PFSK-1 (cell line): ENCODE results near the gene FBXO10.

Source experiments
- FOXP2 ChIP-seq: optimal IDR thresholded peaks from 2 replicates; pipeline ENCODE3; 2011; ENCODE audit warnings: borderline replicate concordance, control low read depth, inconsistent platforms; ENCODE audit not compliant: insufficient read depth; ENCODE audit errors: extremely low read length, extremely low read depth
- POLR2AphosphoS5 ChIP-seq: IDR thresholded peaks from 2 replicates; pipeline ENCODE4 v1.6.1; 2012; ENCODE audit warnings: low read depth, mild to moderate bottlenecking, control low read depth, low read length, moderate library complexity
- SIN3A ChIP-seq: IDR thresholded peaks from 2 replicates; pipeline ENCODE4 v1.6.1; 2012; ENCODE audit warnings: mild to moderate bottlenecking, low read length, moderate library complexity, borderline replicate concordance; ENCODE audit not compliant: insufficient read depth
- TAF1 ChIP-seq: IDR thresholded peaks from 2 replicates; pipeline ENCODE4 v1.6.1; 2012; ENCODE audit warnings: low read length, control low read depth, borderline replicate concordance; ENCODE audit not compliant: insufficient read depth
- TF ChIP-seq, protein P1 (sequence below), 2 experiments: IDR thresholded peaks; 2 replicates each; pipeline versions ENCODE4 v1.6.1 to v1.8.0; 2011 to 2012; ENCODE audit warnings: low read depth in 2 of 2, low read length in 2 of 2, control low read depth in 1 of 2, inconsistent platforms in 1 of 2, mild to moderate bottlenecking in 1 of 2, moderate library complexity in 1 of 2; ENCODE audit not compliant: insufficient read depth in 1 of 2

FBXO10 gene

DNA sequence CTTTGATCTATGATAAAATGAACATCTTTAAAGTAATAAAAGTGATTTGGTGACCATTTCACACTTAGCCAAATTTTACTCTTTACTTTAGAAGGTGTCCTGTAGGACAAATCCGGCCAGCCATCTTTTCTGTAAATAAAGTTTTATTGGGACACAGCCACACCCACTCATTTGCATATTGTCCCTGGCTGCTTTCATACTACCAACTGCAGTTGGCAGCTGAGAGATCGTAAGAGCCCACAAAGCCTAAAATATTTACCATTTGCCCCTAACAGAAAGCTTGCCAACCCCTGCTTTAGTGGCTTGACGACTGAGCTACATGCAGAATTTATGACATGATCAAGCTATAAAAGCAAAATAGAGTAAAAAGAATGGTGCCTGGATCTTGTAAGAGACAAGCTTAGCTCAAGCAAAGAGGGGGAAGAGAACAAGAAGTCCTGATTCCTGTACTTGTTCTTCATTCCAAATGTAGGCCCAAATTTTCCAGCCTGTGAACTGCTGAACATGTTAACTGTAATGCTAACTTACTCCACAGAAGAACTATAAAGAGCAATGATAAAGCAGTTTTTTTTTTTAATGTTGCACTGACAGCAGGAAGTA lies 7.4 kb upstream of the FBXO10 start:
- no peak for TF ChIP-seq FOXP2
- no peak for TF ChIP-seq SIN3A
- no peak for TF ChIP-seq POLR2AphosphoS5
- TF ChIP-seq, protein P1, sequence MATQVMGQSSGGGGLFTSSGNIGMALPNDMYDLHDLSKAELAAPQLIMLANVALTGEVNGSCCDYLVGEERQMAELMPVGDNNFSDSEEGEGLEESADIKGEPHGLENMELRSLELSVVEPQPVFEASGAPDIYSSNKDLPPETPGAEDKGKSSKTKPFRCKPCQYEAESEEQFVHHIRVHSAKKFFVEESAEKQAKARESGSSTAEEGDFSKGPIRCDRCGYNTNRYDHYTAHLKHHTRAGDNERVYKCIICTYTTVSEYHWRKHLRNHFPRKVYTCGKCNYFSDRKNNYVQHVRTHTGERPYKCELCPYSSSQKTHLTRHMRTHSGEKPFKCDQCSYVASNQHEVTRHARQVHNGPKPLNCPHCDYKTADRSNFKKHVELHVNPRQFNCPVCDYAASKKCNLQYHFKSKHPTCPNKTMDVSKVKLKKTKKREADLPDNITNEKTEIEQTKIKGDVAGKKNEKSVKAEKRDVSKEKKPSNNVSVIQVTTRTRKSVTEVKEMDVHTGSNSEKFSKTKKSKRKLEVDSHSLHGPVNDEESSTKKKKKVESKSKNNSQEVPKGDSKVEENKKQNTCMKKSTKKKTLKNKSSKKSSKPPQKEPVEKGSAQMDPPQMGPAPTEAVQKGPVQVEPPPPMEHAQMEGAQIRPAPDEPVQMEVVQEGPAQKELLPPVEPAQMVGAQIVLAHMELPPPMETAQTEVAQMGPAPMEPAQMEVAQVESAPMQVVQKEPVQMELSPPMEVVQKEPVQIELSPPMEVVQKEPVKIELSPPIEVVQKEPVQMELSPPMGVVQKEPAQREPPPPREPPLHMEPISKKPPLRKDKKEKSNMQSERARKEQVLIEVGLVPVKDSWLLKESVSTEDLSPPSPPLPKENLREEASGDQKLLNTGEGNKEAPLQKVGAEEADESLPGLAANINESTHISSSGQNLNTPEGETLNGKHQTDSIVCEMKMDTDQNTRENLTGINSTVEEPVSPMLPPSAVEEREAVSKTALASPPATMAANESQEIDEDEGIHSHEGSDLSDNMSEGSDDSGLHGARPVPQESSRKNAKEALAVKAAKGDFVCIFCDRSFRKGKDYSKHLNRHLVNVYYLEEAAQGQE (IDR thresholded peaks at IDR 0.05; ENCODE audit: insufficient read depth in 1 of 2, low read depth in 2 of 2, low read length in 2 of 2) = no peak
- no peak for TF ChIP-seq TAF1

DNA sequence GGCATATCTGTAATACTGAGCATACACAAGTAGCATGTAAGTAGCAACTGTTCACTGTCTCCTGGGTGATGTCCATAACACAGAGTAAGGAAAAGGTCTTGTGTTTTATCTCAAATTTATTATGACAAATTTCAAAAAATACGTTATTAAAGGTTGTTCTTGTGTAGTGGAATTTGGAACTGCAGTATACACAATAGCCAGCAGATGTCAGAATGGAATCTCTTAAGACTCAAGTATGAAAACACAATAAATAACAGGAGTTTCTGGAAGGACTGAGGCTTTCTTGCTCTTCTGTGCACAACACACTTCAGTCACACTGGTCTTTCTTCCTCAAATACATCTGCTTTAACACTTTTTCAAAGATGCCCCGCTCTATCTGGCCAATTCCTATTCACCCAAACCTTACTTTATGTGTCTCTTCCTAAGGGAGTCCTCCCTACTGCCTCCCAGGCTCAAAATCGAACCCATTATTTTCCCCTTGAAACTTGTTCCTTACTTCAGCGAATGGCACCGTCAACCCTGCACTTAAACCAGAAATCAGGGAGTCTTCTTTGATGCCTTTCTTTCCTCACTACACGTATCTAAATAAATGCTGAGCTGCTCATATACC lies 6.5 kb upstream of the FBXO10 start:
- TF ChIP-seq FOXP2 (no peak), TAF1 (no peak), POLR2AphosphoS5 (no peak)

DNA sequence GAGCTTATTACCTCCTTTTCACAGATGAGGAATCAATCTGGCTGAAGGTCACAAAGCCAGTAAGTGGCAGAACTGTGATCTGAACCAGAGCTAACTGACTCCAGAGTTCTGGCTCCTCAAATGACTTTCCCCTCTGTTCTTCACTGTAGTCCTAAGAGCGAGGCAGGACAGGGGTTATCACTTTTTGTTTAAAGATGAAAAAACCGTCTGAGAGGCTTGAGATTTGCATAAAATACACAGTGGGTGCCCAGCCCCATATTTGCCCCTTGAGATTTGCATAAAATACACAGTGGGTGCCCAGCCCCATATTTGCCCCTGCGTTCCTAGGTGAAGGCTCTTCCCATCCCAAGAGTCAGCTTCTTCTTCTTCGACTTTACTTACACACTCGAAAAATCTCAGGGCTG lies 667 bp downstream of the FBXO10 start:
- TF ChIP-seq SIN3A (no peak), TAF1 (no peak), FOXP2 (no peak), POLR2AphosphoS5 (no peak)
- TF ChIP-seq, protein P1 (IDR thresholded peaks at IDR 0.05; ENCODE audit: insufficient read depth in 1 of 2, low read depth in 2 of 2, low read length in 2 of 2) = no peak

DNA sequence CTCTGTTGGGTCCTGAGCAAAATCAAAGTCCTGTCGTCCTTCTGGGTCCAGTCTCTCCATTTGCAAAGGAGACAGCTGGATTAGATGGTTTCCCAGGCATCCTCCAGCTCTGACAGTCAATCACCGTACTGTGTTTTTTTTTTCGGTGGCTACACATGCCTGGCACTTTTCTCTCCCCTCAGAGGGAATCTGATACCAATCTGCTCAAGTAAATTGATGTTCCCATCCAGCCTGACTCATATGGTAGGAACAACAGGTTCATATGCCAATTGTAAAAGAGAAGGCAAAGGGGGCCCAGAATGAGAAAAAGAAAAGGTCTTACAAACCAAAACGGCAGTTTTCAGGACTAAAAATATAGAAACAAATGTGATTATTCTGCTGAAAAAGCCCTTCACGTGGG lies 1.2 kb downstream of the FBXO10 start:
- TF ChIP-seq, protein P1 (IDR thresholded peaks at IDR 0.05; ENCODE audit: insufficient read depth in 1 of 2, low read depth in 2 of 2, low read length in 2 of 2) = no peak
- TF ChIP-seq SIN3A (no peak), TAF1 (no peak), FOXP2 (no peak), POLR2AphosphoS5 (no peak)

DNA sequence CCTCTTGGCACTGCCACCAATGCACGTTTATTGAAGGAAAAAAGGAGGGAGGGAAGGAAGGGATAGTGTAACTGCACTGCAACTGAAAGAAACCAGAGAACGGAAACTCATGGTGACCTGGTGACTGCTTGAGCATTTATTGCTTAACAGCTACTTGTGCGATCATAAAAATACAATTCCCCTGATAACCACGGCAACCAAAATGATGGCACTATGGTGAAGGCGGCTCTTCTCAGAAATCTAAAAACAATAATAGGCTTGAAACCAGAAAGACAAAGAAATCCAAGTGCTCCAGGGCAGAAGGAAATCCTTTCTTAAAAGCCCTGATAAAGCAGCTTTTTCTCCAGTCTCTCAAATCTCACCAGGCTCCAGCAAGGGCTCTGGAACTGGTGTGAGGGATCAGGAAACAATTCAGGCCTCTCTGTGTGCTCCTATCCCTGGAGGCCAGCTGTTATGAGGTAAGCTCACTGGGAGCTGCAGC lies 1.9 kb downstream of the FBXO10 start:
- no peak for TF ChIP-seq TAF1
- no peak for TF ChIP-seq SIN3A
- no peak for TF ChIP-seq FOXP2
- no peak for TF ChIP-seq POLR2AphosphoS5
- TF ChIP-seq, protein P1 (IDR thresholded peaks at IDR 0.05; ENCODE audit: insufficient read depth in 1 of 2, low read depth in 2 of 2, low read length in 2 of 2) = no peak
